Glomerular visceral epithelial cell (primary cell): Measurements from ENCODE around the gene HIC1.
A peak's percentile ranks its signal among the peaks of the same experiment; 100 is the strongest.

Experiments used
- DNase-seq: peaks from one replicate; pipeline ENCODE4 v3.0.0-alpha.2; 2016; ENCODE audit errors: extremely low spot score

Gene HIC1

GRCh38 chr17:2025622-2026309 is 29.1 kb upstream of the HIC1 start:
- peak; percentile 66 for DNase-seq

GRCh38 chr17:2027528-2028233 is 27.2 kb upstream of the HIC1 start:
- no peak for DNase-seq

DNA sequence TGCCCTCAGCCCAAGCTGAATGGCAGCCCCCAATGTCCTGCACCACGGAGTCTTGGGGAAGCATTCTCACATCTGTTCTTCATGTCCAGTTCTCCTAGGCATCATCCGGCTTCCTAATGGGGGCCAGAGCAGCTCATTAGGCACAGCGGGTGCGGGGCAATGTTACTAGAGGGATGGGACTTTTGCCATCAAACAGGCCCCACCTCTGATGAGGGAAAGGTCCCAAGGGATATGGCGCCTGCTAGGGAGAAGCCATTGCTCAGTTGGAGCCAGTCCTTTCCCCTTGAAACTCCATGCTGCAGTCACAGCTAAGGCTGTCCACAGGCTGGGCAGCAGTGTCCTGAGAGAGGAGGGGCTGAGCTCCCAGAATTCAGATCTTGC is 26.7 kb upstream of the HIC1 start:
- DNase-seq: no peak

GRCh38 chr17:2028737-2029136 is 26.2 kb upstream of the HIC1 start:
- no peak for DNase-seq

GRCh38 chr17:2029911-2030778 is 24.8 kb upstream of the HIC1 start, which contains the start of gene DPH1:
Gene DPH1 (plus strand): TSS chr17:2030153. CDS start chr17:2030170, 17 bp downstream.
- peak; percentile 86 for DNase-seq

GRCh38 chr17:2030779-2031163 is 24.1 kb upstream of the HIC1 start:
- no peak for DNase-seq

GRCh38 chr17:2033153-2033552 is 21.8 kb upstream of the HIC1 start:
- no peak for DNase-seq

GRCh38 chr17:2034157-2034556 is 20.7 kb upstream of the HIC1 start:
- peak; percentile 46 for DNase-seq

GRCh38 chr17:2034806-2035540 is 19.9 kb upstream of the HIC1 start:
- no peak for DNase-seq

DNA sequence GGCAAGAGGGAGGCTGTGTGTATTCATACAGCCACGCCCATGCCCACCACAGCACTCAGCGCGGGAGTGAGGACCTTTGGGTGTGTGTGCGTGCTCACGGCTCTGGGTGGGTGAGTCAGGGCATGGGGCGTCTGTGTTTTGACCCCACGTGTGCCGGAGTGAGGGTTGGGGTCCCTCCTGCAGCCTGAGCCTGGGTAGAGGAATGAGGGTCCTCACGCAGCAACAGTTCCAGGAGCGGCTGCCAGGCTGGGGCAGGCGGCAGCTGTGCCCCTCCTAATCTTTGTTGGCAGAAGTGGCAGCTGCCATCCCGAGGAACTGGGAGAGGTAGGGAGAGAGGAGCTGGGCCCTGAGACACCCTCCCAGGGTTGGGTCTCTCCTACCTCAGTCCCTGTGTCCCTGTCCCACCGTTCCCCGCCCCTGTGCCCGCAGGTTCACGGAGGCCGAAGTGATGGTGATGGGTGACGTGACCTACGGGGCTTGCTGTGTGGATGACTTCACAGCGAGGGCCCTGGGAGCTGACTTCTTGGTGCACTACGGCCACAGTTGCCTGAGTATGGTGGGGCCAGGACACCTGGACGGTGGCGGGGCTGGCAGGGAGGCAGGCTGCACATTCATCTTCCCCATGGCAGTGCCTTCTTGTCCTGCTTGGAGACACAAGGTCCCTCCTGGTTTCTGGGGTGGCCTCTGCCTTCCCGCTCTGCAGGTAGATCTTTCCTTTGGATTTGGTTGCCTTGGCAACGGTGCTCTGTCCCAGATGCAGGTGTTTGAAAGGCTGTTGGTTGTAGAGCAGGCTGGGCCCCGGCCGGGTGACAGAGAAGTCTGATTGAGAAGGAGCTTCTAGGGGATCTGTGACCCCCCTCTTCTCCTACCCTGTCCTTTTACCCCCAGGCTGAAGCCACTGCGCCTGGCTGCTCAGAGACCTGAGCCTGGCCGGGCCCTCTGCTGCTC is 19.1 kb upstream of the HIC1 start:
- no peak for DNase-seq

DNA sequence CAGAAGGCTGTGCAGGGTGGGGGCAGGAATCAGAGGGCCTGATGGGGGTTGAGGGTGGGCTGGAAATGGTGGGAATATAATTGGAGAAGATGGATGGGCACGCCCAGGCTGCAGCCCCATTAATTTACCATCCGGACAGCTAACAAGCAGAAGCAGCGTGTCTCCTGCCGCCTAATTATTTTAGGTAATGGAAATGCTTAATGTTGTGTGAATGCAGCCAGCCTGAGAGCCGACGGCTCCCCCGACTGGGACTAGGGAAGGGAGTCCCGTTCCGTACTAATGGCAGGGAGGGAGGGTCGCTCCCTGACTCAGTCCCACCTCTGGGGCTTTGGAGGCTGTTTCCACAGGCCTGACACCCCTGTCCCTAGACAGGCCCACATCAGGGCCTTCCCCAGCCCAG is 17.7 kb upstream of the HIC1 start:
- no peak for DNase-seq

- DNase-seq: no peak
These were observed 14.6 kb upstream of the HIC1 start for GRCh38 chr17:2040219-2040827.

- no peak for DNase-seq
These were observed 13.9 kb upstream of the HIC1 start for GRCh38 chr17:2040942-2041560.

GRCh38 chr17:2041561-2042389 is 13.1 kb upstream of the HIC1 start, which contains the start of gene OVCA2:
Gene OVCA2 (plus strand): TSS chr17:2042022. CDS start chr17:2042048, 26 bp downstream.
- peak; percentile 96 for DNase-seq

DNA sequence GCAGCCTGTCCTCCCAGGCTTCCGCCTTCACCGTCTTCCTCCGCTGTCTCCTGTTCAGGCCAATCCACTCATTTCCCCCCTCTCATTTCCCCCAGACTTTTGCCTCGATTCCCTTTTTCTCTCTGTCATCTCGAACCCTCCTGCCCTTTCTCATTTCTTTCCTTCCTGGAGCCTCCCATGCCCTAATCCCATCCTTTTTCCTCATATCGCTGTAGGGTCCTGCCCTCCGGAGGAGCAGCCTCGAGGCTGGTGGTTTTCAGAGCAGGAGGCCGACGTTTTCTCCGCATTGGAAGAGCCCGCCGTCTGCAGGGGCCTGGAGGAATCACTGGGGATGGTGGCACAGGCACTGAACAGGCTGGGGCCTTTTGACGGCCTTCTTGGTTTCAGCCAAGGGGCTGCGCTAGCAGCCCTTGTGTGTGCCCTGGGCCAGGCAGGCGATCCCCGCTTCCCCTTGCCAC is 12.5 kb upstream of the HIC1 start:
- no peak for DNase-seq

DNA sequence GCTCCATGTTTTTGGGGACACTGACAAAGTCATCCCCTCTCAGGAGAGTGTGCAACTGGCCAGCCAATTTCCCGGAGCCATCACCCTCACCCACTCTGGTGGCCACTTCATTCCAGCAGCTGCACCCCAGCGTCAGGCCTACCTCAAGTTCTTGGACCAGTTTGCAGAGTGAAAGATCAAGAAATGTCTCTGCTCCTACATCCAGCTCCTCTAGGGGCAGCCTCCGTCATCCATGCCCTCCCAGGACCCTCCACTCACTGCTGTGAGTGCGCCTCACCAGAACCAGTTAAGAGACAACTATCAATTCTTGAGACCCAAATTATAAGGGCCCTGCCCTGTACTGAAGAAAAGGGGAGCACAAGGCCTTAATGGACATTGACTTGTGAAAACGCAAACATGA is 12.0 kb upstream of the HIC1 start:
- DNase-seq: no peak

- DNase-seq: peak; percentile 40
These were observed 11.1 kb upstream of the HIC1 start for GRCh38 chr17:2043785-2044184.

GRCh38 chr17:2044263-2044894 is 10.5 kb upstream of the HIC1 start:
- DNase-seq: no peak
